Skeletal muscle satellite cell (primary cell): ENCODE data around the gene TNFAIP8L1.

Source experiments
- H3K27me3 ChIP-seq: 2 replicates; pipeline ENCODE4 v1.7.0; 2013; ENCODE audit warnings: low read length; ENCODE audit not compliant: control insufficient read depth, insufficient read depth
- H3K36me3 ChIP-seq: 2 replicates; pipeline ENCODE4 v1.7.0; 2013; ENCODE audit warnings: mild to moderate bottlenecking, control low read depth, low read length; ENCODE audit not compliant: insufficient read depth
- H3K4me1 ChIP-seq: 2 replicates; pipeline ENCODE4 v1.7.0; 2013; ENCODE audit warnings: low read length; ENCODE audit not compliant: control insufficient read depth, insufficient read depth
- H3K4me2 ChIP-seq: 2 replicates; pipeline ENCODE4 v1.7.0; 2013; ENCODE audit warnings: mild to moderate bottlenecking, low read length
- H3K4me3 ChIP-seq: 2 replicates; pipeline ENCODE4 v1.7.0; 2013; ENCODE audit warnings: low read length
- H3K9ac ChIP-seq: 2 replicates; pipeline ENCODE4 v1.7.0; 2013; ENCODE audit warnings: mild to moderate bottlenecking, low read depth, low read length, moderate library complexity
- H3K9me3 ChIP-seq: replicated peaks from 2 replicates; pipeline ENCODE4 v1.7.0; 2013; ENCODE audit warnings: mild to moderate bottlenecking, control low read depth, low read length

Gene TNFAIP8L1

DNA sequence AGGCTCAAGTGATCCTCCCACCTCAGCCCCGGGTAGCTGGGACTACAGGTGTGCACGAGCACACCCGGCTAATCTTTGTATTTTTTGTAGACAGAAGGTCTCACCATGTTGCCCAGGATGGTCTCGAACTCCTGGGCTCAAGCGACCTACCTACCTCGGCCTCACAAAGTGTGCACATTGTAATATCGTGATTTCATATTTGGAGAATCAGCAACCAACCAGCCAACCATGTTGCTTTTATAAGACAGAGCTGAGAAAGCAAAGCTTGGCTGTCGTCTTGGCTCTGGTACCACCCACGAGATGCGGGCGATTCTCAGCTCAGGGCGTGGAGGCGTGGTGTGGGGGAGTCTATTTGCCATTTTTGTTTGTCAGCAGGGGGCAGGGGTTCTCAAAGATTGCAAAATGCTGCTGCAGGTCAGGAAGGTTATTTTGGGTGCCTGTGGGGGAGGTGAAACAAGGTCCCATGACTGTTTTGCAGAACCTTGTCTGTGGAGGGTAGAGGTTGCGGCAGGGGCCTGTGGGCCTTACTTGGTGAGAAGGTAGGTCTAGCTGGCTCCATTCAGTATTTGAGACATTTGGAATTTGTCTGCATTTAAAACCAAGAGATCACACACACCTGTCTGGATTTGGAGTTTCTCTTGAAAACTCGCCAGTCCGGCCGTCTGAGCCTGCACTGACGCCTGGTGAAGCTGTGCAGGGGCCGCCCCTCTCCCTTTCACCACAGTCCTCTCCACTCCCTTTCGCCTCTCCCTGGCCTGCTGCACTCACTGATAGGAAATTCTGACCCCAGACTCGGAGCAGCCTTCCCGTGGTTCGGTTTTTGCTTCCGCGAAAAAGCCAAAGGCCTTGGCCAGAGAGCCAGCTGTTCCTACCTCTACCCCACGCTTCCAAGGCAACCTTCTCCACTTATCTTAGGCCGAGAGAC is 15.4 kb downstream of the TNFAIP8L1 start:
- Histone ChIP-seq H3K4me1 (no peaks in the 10 kb centered on the region), H3K27me3 (no peaks in the 10 kb centered on the region), H3K4me3 (no peak overlapping the region), H3K9me3 (no peaks in the 10 kb centered on the region), H3K4me2 (no peak overlapping the region), H3K36me3 (peaks cover 37% of the 10 kb centered on the region), H3K9ac (no peak overlapping the region)

DNA sequence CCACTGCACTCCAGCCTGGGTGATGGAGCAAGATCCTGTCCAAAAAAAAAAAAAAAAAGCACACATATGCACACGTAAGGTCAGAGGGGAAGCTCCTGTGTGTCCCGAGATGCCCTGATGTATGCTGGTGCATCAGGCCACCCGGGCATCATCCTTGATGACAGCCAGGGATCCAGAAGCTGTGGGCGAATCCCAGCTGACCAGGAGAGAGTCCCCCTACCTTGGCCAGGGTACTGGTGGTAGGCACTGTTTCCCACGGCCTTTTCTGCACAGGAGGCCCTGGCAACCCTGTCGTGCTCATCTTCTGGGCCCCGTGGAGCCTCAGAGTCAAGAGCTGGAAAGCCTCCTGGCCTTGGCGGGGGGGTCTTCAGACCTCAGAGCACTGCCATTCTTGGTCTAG is 16.8 kb downstream of the TNFAIP8L1 start:
- no peaks in the 10 kb centered on the region for H3K27me3 ChIP-seq
- H3K4me1 ChIP-seq, result peaks cover 1% of the 10 kb centered on the region
- H3K36me3 ChIP-seq, result peaks cover 49% of the 10 kb centered on the region
- H3K4me3 ChIP-seq, result no peak overlapping the region
- no peaks in the 10 kb centered on the region for H3K9me3 ChIP-seq
- no peak overlapping the region for H3K4me2 ChIP-seq
- no peak overlapping the region for H3K9ac ChIP-seq

DNA sequence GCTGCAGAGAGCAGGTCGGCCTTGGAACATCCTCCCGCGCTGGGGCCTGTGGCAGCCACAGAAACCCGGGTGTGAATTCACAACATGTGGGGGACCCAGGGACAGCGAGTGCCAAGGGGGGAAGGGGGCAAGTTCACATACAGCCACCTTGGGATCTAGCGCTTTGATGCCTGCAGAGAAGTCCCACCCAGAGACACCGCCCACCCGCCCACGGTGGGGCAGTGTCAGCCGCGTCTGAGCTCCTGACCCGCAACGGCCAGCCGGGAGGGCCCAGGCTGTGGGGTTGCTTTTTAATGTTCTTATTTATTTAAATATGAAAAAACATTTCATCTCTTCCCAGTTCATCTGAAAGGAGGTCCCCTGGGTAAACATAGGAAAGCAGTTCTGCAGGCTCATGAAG is 17.9 kb downstream of the TNFAIP8L1 start:
- Histone ChIP-seq H3K4me1 (peaks cover 4% of the 10 kb centered on the region), H3K9ac (no peak overlapping the region), H3K36me3 (peaks cover 60% of the 10 kb centered on the region), H3K4me3 (no peak overlapping the region), H3K9me3 (no peaks in the 10 kb centered on the region), H3K27me3 (no peaks in the 10 kb centered on the region), H3K4me2 (no peak overlapping the region)

DNA sequence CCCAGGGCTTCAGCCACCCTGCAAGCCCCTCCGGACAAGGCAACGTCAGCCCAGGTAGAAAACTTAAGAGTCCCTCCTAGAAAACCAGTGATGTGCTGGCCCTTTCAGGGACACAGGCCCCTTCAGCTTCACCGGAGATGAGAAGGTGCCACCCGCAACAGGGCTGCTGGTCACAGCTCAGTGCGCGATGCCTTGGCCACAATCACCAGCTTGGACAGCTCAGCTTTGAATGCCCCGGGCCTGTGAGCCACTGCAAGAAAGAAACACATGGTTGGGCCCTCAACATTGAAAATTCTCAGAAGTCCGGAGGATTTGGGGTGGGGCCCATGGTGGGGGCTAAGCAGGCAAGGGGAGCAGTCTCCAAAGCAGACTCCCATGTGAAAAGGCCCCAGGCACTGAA is 18.5 kb downstream of the TNFAIP8L1 start:
- Histone ChIP-seq H3K9ac (no peak overlapping the region), H3K4me3 (no peak overlapping the region), H3K9me3 (no peaks in the 10 kb centered on the region), H3K4me2 (no peak overlapping the region), H3K36me3 (peaks cover 64% of the 10 kb centered on the region), H3K27me3 (no peaks in the 10 kb centered on the region), H3K4me1 (peaks cover 4% of the 10 kb centered on the region)

DNA sequence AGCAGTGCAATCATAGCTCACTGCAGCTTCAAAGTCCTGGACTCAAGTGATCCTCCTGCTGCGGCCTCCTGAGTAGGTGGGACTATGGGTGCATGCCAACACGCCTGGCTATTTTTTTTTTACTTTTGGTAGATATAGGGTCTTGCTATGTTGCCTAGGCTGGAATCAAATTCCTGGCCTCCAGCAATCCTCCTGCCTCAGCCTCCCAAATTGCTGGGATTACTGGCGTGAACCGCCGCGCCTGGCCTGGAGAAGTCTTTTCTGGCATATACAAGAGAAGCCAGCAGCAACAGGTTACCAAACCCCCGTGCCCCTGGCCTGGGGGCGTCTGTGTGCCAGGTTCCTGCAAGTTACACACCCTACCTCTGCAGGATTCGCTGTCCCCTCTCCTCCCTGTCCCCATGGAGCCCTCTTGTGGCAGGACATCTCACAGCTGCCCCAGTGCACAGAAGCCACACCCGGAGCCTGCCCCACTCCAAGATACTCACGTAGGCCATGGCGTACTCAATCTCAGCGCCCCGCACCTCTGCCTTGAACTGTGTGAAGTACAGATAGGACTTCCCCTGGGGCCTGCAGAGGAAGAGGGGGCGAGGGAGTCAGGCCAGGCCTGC is 21.0 kb downstream of the TNFAIP8L1 start:
- H3K27me3 ChIP-seq, result no peaks in the 10 kb centered on the region
- no peak overlapping the region for H3K4me3 ChIP-seq
- no peak overlapping the region for H3K9ac ChIP-seq
- no peak overlapping the region for H3K4me2 ChIP-seq
- H3K36me3 ChIP-seq, result peaks cover 71% of the 10 kb centered on the region
- no peaks in the 10 kb centered on the region for H3K9me3 ChIP-seq
- H3K4me1 ChIP-seq, result peaks cover 4% of the 10 kb centered on the region

DNA sequence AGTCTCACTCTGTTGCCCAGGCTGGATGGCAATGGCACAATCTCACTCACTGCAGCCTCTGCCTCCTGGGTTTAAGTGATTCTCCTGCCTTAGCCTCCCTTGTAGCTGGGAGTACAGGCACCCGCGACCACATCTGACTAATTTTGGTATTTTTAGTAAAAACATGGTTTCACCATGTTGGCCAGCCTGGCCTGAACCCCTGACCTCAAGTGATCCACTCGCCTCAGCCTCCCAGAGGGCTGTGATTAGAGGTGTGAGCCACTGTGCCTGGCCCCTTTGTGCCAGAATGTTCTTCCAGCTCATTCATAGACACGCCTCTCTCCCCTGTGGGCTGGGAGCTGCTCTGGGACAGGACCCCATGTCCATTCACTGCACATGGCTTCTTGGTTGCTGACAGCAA is 21.7 kb downstream of the TNFAIP8L1 start:
- peaks cover 70% of the 10 kb centered on the region for H3K36me3 ChIP-seq
- H3K4me2 ChIP-seq, result no peak overlapping the region
- no peak overlapping the region for H3K9ac ChIP-seq
- no peaks in the 10 kb centered on the region for H3K27me3 ChIP-seq
- no peak overlapping the region for H3K4me3 ChIP-seq
- H3K4me1 ChIP-seq, result peaks cover 4% of the 10 kb centered on the region
- no peaks in the 10 kb centered on the region for H3K9me3 ChIP-seq

DNA sequence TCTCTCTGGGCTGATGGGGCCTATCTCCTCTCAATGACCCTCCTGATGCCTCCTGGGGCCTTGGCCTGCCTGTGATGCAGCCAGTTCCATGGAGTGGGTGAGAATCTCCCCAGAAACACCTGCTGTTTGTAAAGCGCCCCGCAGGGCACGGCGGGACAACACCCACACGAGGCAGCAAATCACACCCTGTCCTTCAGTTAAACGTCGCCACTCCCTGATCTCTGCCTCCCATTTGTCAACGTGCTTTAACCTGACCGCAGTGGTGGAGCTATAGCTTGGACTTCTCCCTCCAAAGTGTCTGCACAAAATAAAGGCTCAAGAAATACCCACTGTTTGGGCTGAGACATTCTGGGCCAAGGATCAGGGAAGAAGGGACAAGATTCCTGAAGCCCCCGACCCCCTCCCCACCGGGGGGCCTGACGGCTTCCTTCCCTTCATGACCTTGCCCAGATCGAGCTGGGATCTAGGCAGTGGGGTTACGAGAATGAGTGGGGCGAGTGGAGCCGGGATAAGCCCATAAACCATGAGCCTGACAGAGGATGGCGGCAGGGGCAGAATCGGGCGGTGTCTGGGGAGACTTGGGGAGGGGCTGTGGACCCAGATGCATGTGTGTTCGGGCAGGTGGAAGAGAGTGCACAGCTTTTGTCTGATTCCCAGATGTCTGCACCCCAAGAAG is 22.8 kb downstream of the TNFAIP8L1 start:
- Histone ChIP-seq H3K4me2 (no peak overlapping the region), H3K27me3 (no peaks in the 10 kb centered on the region), H3K9me3 (no peaks in the 10 kb centered on the region), H3K4me3 (no peak overlapping the region), H3K9ac (no peak overlapping the region), H3K4me1 (peaks cover 4% of the 10 kb centered on the region), H3K36me3 (peaks cover 71% of the 10 kb centered on the region)

DNA sequence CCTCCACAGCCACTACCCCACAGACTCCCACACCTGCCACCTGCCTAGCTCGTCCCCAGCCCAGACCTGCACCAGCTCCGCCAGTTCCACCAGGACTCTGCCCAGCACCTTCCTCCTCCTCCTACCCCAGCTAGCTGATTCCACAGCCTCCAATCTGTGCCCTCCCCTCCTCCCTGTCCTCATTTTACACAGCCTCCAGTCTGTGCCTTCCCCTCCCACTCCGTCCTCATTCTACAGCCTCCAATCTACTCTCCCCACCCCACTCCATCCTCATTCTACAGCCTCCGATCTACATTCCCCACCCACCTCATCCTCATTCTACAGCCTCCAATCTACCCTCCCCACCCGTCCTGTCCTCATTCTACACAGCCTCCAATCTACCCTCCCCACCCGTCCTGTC is 23.5 kb downstream of the TNFAIP8L1 start:
- Histone ChIP-seq H3K4me1 (peaks cover 4% of the 10 kb centered on the region), H3K9me3 (no peaks in the 10 kb centered on the region), H3K4me3 (no peak overlapping the region), H3K27me3 (no peaks in the 10 kb centered on the region), H3K4me2 (no peak overlapping the region), H3K9ac (no peak overlapping the region), H3K36me3 (peaks cover 70% of the 10 kb centered on the region)

DNA sequence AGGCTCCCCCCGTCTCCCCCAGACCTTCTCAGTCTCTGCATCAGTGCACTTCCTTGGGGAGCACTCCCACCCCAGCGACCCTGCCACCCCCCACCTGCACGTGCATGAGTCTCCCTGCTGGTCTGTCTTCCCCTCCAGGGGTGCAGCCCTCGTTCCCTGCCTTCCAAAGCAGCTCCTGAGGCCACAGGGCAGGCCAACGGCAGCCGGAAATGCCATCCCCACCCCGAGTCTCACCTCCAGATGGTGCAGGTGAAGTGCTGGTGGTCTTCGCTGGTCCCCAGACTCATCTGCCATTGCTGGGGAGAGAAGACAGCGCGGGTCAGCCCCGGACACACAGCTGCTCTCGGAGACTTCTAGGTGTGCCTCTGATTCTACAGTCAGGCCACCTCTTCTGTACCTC is 25.3 kb downstream of the TNFAIP8L1 start:
- Histone ChIP-seq H3K4me1 (peaks cover 13% of the 10 kb centered on the region), H3K4me3 (no peak overlapping the region), H3K9ac (no peak overlapping the region), H3K4me2 (no peak overlapping the region), H3K36me3 (peaks cover 65% of the 10 kb centered on the region), H3K9me3 (no peaks in the 10 kb centered on the region), H3K27me3 (no peaks in the 10 kb centered on the region)

DNA sequence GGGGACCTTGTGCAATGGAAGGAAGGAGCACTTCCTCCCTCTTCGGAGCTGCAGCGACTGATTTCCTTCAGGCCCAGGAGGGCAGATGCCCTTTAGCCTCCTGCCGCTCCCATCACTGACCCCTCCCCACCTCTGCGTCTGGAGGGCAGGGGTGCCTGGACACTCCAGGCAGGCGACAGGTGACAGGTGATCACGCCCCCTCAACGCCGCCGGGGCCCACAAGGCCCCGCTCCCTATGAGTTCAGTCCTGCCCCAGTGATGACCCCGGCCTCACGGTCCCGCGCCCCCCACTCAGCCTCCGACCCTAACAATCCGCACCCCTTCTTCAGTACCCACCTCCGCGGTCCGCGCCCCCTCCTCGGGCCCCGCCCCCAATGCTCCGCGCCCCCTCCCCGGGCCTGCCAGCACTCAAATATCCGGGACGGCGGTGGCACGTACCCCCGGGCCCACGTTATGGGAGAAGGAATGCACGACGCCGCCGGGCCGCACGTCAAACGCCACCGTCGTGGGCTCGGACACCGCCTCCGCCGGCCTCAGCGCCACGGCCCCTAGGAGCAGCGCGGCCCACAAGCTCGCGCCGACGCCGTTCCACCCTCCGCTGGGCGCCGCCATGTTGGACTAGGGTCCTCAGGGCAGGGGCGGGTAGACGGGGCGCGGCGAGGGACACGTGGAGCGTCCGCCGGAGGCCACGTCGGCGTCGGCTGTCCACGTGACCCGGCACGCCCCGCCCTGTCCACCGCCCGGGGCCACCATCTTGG is 30.6 kb downstream of the TNFAIP8L1 start, which contains the start of gene MYDGF:
MYDGF (minus strand) TSS at position 620 of the 758 bp plus-strand sequence; CDS start at position 612, 8 bp downstream.
- Histone ChIP-seq H3K9me3 (no peaks in the 10 kb centered on the region), H3K4me1 (peaks cover 14% of the 10 kb centered on the region), H3K9ac (peak within 1 kb of the TSS; percentile 95), H3K36me3 (peaks cover 30% of the 10 kb centered on the region), H3K27me3 (no peaks in the 10 kb centered on the region), H3K4me3 (peak within 1 kb of the TSS; percentile 99), H3K4me2 (peak within 1 kb of the TSS; percentile 96)
